GM10266 (cell line): Measurements from ENCODE around the gene CLDN1.
"Not testable (repeated sequence)": the region's sequence is repeated elsewhere in the genome, so short reads cannot be mapped to it uniquely, and the experiment has no call there.

Source experiments
- DNase-seq: peaks from one replicate; pipeline ENCODE4 v3.0.0; 2012; ENCODE audit errors: extremely low spot score
- CTCF ChIP-seq: IDR thresholded peaks from 2 replicates; pipeline ENCODE4 v1.5.1; 2012; ENCODE audit warnings: mild to moderate bottlenecking, low read depth; ENCODE audit not compliant: control insufficient read depth, insufficient read depth; ENCODE audit errors: missing control alignments

The CLDN1 gene

GRCh38 chr3:190279690-190280089 lies 42.6 kb downstream of the CLDN1 start:
- no peak for DNase-seq
- TF ChIP-seq CTCF: no peak

DNA sequence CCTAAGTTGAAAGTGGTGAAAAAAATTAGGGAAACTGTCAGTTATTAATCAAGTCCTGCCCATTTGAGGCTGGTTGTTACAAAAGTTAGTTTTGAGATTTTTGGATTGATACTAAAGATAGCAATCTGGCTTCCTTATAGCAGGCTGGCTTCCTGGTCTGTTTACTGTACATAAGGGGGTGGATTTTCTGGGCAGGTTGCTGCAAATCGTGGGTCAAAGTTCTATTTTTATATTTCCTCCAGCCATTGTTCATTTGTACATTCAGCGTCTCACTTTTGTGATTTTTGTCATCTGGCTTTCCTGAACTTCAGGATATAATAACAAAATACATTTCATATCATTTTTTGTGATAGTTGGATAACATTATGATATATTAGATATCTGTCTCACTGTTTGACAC lies 49.5 kb downstream of the CLDN1 start:
- no peak for DNase-seq

DNA sequence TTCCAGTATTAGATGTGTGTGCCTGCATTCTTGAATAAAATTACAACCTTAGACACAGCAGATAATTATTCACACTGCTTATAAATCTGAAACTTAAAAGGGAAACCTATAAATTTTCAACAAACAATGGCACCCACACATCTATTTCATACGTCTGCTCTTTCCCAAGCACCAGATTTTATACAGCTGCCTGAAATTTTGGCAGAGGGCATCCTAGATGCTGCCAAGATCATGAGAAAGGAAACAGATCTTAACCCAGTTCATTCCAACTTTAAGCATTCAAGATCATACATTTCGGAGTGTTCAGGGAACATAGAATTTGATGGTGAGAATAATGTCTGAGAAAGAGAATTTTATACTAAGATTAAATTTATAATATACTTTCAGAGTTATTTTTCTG lies 53.1 kb downstream of the CLDN1 start:
- TF ChIP-seq CTCF: no peak
- DNase-seq: no peak

More for the DNA sequence above, 49.5 kb downstream of the CLDN1 start:
- TF ChIP-seq CTCF: no peak

GRCh38 chr3:190267464-190267863 lies 54.8 kb downstream of the CLDN1 start:
- DNase-seq: not testable (repeated sequence)

DNA sequence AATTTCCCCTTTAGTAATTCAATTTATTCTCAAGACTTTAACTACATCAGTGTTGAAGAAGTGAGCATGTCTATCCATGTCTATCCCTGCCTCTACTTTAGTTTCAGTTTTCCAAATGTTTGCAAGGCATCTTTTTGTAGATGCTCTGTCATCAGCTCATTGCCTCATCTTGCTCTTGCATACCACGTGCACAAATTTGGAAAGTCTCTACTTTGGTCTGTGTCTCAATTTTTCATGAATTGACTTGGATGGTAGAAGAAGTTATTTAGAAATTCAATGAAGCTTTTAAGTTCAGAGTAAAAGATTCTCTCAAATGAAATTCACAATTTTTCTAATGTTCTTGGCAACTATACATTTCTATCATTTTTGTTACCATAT lies 55.3 kb downstream of the CLDN1 start:
- no peak for DNase-seq
- TF ChIP-seq CTCF: no peak

DNA sequence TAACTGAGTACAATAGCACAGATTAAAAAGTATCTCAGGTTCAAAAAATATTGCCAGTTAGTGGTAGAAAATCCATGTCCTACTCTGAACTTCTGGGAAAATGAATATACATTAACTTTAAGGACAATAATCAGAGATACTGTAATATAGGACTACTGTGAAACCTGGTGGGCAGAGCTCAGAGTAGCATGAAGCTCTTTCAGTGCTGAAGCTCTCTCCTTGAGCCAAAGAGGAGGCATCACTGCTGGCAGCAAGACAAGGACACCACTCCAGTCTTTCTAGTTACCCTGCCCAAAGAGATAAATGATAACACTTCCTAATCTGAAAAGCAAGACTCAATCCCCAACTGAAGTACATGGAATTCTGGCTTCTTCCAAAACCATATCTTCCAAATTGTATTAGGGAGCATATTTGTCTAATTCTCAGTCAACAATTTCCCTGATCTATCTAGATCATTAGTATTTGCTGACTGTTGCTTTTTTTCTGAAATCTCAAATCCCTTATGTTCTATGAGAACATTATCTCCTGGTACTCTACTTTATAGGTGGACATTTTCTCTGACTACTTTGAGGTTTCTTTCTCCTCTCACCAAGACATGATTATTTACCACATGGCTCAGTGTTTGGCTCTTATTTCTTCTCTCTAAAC lies 55.9 kb downstream of the CLDN1 start:
- no peak for TF ChIP-seq CTCF
- DNase-seq: no peak

DNA sequence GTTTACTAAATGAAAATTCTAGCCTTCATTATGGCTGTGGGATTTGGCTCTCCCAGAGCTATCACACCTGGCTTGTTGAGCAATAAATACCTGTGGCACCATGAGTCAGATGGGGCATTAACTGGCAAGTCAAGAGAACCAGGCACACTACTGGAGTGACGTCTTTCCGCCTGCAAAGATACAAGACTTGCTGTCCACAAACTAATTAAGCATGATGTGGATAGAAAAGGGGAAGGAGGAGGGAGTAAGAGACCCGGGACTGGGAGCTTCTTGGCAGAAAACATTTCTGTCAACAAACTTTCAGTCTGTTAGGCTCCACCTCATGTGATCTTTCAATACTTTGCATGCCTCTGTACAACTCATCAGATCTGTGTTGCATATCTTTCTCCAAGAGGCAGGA lies 56.5 kb downstream of the CLDN1 start:
- no peak for TF ChIP-seq CTCF
- DNase-seq: no peak

DNA sequence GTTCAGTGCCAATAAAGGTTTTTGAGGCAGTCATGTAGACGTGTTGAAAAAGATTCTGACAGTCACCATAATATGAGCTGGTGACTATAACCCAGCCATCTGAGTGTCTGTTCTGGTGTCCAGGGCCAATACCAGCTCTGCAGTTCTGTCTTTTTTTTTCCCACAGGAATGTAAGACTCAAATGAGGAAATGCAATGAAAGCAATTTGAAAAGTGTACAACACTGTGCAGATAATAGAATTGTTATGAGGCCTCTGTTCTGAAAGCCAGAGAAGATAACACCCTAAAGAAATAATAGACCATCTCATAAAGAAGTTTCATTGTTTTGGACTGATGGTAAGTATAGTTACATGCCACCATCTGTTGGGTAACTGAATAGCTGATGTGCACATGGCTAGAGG lies 57.1 kb downstream of the CLDN1 start:
- TF ChIP-seq CTCF: no peak
- DNase-seq: no peak
